Mucosa of rectum (tissue), 2 donors: Measurements from ENCODE around the gene INPP5E.

Source experiments
- H3K27ac ChIP-seq, 2 donors: one replicate each; pipeline ENCODE4 v1.7.0; 2013; ENCODE audit warnings: inconsistent platforms in 2 of 2, low read depth in 2 of 2, low read length in 2 of 2
- H3K27me3 ChIP-seq, 2 donors: one replicate each; pipeline ENCODE4 v1.7.0; 2013; ENCODE audit warnings: low read length in 2 of 2; ENCODE audit not compliant: control insufficient read depth in 2 of 2, insufficient read depth in 2 of 2
- H3K36me3 ChIP-seq, 2 donors: one replicate each; pipeline ENCODE4 v1.7.0; 2013; ENCODE audit warnings: low read length in 2 of 2; ENCODE audit not compliant: control insufficient read depth in 2 of 2, insufficient read depth in 2 of 2
- H3K4me1 ChIP-seq, 2 donors: one replicate each; pipeline ENCODE4 v1.7.0; 2013; ENCODE audit warnings: low read length in 2 of 2, mild to moderate bottlenecking in 1 of 2; ENCODE audit not compliant: control insufficient read depth in 2 of 2, insufficient read depth in 2 of 2
- H3K4me3 ChIP-seq, 2 donors: one replicate each; pipeline ENCODE4 v1.7.0; 2013; ENCODE audit warnings: low read length in 2 of 2
- H3K9ac ChIP-seq, 2 donors: one replicate each; pipeline ENCODE4 v1.7.0; 2013; ENCODE audit warnings: low read length in 2 of 2, low read depth in 1 of 2, mild to moderate bottlenecking in 1 of 2
- H3K9me3 ChIP-seq, 2 donors: one replicate each; pipeline ENCODE4 v1.7.0; 2013; ENCODE audit warnings: low read length in 2 of 2; ENCODE audit not compliant: control insufficient read depth in 2 of 2
- donor health status: healthy.
- donor health status: Normal muscosa, but diverticular disease.

INPP5E gene

GRCh38 chr9:136439481-136440408, at the start of gene INPP5E:
Gene INPP5E (minus strand): TSS chr9:136439845. CDS start chr9:136439419, 426 bp downstream.
- peak within 1 kb of the TSS; percentile 44 to 80 for H3K9ac ChIP-seq
- no peaks in the 10 kb centered on the region for H3K9me3 ChIP-seq
- H3K27me3 ChIP-seq: no peaks in the 10 kb centered on the region
- peak within 1 kb of the TSS; percentile 72 to 73 for H3K4me3 ChIP-seq
- H3K4me1 ChIP-seq: peaks cover 16 to 17% of the 10 kb centered on the region in 2 donors
- H3K36me3 ChIP-seq: peaks cover 14 to 42% of the 10 kb centered on the region in 2 donors
- peak within 1 kb of the TSS; percentile 41 to 52 for H3K27ac ChIP-seq

GRCh38 chr9:136488247-136489214, 48.9 kb upstream of the INPP5E start:
- Histone ChIP-seq H3K9ac (no peak overlapping the region), H3K36me3 (no peaks in the 10 kb centered on the region), H3K4me1 (peaks cover 11 to 17% of the 10 kb centered on the region in 2 donors), H3K9me3 (no peaks in the 10 kb centered on the region), H3K27me3 (no peaks in the 10 kb centered on the region), H3K4me3 (no peak overlapping the region), H3K27ac (no peak overlapping the region)

- no peaks in the 10 kb centered on the region for H3K36me3 ChIP-seq
- H3K4me3 ChIP-seq: no peak overlapping the region
- peaks cover 11 to 17% of the 10 kb centered on the region in 2 donors for H3K4me1 ChIP-seq
- no peak overlapping the region for H3K9ac ChIP-seq
- no peak overlapping the region for H3K27ac ChIP-seq
- H3K27me3 ChIP-seq: no peaks in the 10 kb centered on the region
- H3K9me3 ChIP-seq: no peaks in the 10 kb centered on the region
These were observed 48.0 kb upstream of the INPP5E start for GRCh38 chr9:136487672-136488071.

GRCh38 chr9:136486823-136487620, 47.4 kb upstream of the INPP5E start:
- Histone ChIP-seq H3K4me3 (no peak overlapping the region), H3K27me3 (no peaks in the 10 kb centered on the region), H3K9ac (no peak overlapping the region), H3K36me3 (no peaks in the 10 kb centered on the region), H3K9me3 (no peaks in the 10 kb centered on the region), H3K4me1 (peaks cover 15 to 18% of the 10 kb centered on the region in 2 donors), H3K27ac (no peak overlapping the region)

GRCh38 chr9:136486131-136486530, 46.5 kb upstream of the INPP5E start:
- H3K36me3 ChIP-seq: no peaks in the 10 kb centered on the region
- H3K27me3 ChIP-seq: no peaks in the 10 kb centered on the region
- no peaks in the 10 kb centered on the region for H3K9me3 ChIP-seq
- H3K4me1 ChIP-seq: peaks cover 22 to 26% of the 10 kb centered on the region in 2 donors
- H3K27ac ChIP-seq: no peak overlapping the region
- H3K9ac ChIP-seq: no peak overlapping the region
- H3K4me3 ChIP-seq: no peak overlapping the region

- Histone ChIP-seq H3K9me3 (no peaks in the 10 kb centered on the region), H3K9ac (no peak overlapping the region), H3K27ac (no peak overlapping the region), H3K4me1 (peaks cover 22 to 26% of the 10 kb centered on the region in 2 donors), H3K36me3 (no peaks in the 10 kb centered on the region), H3K27me3 (no peaks in the 10 kb centered on the region), H3K4me3 (no peak overlapping the region)
These were observed 45.7 kb upstream of the INPP5E start for GRCh38 chr9:136485049-136486045.

GRCh38 chr9:136484153-136485048, 44.8 kb upstream of the INPP5E start:
- Histone ChIP-seq H3K36me3 (peaks cover 0 to 5% of the 10 kb centered on the region in 2 donors), H3K4me1 (peaks cover 22 to 26% of the 10 kb centered on the region in 2 donors), H3K27ac (peak overlapping the region; percentile 100), H3K27me3 (no peaks in the 10 kb centered on the region), H3K9ac (peak overlapping the region; percentile 52 to 87), H3K4me3 (peak overlapping the region; percentile 74 to 85), H3K9me3 (no peaks in the 10 kb centered on the region)

GRCh38 chr9:136483589-136484152, 44.0 kb upstream of the INPP5E start:
- H3K9ac ChIP-seq: peak overlapping the region; percentile 87 to 95
- H3K27me3 ChIP-seq: no peaks in the 10 kb centered on the region
- H3K36me3 ChIP-seq: peaks cover 0 to 5% of the 10 kb centered on the region in 2 donors
- peaks cover 22 to 26% of the 10 kb centered on the region in 2 donors for H3K4me1 ChIP-seq
- H3K9me3 ChIP-seq: no peaks in the 10 kb centered on the region
- H3K4me3 ChIP-seq: peak overlapping the region; percentile 74 to 85
- H3K27ac ChIP-seq: peak overlapping the region; percentile 100
